A549 (cell line): Measurements from ENCODE around the gene ACRBP.

Source experiments
- MAZ ChIP-seq: fragments of 150-350 bp; IDR thresholded peaks from 2 replicates; pipeline ENCODE4 v1.6.1; 2014; ENCODE audit warnings: antibody characterized with exemption, low read depth, low read length, borderline replicate concordance
- TF ChIP-seq, protein P1 (sequence below): fragments of >200 bp; sonication (Bioruptor Twin); formaldehyde crosslinking; IDR thresholded peaks from 3 replicates; pipeline ENCODE4 v1.5.1; 2016
- TF ChIP-seq, protein P2 (sequence below): fragments of 200-600 bp; sonication (generic); IDR thresholded peaks from 2 replicates; pipeline ENCODE4 v1.6.1; 2016; ENCODE audit warnings: antibody characterized with exemption, mild to moderate bottlenecking, moderate library complexity
- TF ChIP-seq, protein P3 (sequence below): fragments of 450-650 bp; IDR thresholded peaks from 2 replicates; pipeline ENCODE4 v1.6.1; 2014; ENCODE audit warnings: antibody characterized with exemption

DNA sequence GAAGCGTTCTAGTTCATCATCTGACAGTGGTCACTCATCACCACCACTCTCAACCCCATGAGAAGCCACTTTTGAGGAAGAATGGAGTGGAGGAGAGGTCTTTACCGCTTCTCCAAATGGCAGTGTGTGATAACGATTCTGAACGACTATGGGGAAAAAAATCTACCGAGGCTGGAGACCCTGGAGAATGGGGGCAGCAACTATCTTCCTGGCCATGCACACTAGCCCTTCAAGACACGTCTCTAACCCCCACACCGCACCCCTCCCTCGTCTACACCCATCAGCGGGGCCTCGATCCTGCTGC is 15.3 kb upstream of the ACRBP start:
- TF ChIP-seq, protein P1, sequence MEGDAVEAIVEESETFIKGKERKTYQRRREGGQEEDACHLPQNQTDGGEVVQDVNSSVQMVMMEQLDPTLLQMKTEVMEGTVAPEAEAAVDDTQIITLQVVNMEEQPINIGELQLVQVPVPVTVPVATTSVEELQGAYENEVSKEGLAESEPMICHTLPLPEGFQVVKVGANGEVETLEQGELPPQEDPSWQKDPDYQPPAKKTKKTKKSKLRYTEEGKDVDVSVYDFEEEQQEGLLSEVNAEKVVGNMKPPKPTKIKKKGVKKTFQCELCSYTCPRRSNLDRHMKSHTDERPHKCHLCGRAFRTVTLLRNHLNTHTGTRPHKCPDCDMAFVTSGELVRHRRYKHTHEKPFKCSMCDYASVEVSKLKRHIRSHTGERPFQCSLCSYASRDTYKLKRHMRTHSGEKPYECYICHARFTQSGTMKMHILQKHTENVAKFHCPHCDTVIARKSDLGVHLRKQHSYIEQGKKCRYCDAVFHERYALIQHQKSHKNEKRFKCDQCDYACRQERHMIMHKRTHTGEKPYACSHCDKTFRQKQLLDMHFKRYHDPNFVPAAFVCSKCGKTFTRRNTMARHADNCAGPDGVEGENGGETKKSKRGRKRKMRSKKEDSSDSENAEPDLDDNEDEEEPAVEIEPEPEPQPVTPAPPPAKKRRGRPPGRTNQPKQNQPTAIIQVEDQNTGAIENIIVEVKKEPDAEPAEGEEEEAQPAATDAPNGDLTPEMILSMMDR, result no peak
- TF ChIP-seq MAZ, result no peak
- TF ChIP-seq, protein P2, sequence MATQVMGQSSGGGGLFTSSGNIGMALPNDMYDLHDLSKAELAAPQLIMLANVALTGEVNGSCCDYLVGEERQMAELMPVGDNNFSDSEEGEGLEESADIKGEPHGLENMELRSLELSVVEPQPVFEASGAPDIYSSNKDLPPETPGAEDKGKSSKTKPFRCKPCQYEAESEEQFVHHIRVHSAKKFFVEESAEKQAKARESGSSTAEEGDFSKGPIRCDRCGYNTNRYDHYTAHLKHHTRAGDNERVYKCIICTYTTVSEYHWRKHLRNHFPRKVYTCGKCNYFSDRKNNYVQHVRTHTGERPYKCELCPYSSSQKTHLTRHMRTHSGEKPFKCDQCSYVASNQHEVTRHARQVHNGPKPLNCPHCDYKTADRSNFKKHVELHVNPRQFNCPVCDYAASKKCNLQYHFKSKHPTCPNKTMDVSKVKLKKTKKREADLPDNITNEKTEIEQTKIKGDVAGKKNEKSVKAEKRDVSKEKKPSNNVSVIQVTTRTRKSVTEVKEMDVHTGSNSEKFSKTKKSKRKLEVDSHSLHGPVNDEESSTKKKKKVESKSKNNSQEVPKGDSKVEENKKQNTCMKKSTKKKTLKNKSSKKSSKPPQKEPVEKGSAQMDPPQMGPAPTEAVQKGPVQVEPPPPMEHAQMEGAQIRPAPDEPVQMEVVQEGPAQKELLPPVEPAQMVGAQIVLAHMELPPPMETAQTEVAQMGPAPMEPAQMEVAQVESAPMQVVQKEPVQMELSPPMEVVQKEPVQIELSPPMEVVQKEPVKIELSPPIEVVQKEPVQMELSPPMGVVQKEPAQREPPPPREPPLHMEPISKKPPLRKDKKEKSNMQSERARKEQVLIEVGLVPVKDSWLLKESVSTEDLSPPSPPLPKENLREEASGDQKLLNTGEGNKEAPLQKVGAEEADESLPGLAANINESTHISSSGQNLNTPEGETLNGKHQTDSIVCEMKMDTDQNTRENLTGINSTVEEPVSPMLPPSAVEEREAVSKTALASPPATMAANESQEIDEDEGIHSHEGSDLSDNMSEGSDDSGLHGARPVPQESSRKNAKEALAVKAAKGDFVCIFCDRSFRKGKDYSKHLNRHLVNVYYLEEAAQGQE, result no peak
- TF ChIP-seq, protein P3, sequence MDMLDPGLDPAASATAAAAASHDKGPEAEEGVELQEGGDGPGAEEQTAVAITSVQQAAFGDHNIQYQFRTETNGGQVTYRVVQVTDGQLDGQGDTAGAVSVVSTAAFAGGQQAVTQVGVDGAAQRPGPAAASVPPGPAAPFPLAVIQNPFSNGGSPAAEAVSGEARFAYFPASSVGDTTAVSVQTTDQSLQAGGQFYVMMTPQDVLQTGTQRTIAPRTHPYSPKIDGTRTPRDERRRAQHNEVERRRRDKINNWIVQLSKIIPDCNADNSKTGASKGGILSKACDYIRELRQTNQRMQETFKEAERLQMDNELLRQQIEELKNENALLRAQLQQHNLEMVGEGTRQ, result no peak
